OCI-LY1 (cell line): ENCODE measurements around the gene ACTR3.

Experiments used
- EZH2 ChIP-seq: fragments of 200-600 bp; sonication (generic), shearing (Covaris generic); IDR thresholded peaks from 2 replicates; pipeline ENCODE4 v1.8.0; 2017; ENCODE audit warnings: borderline replicate concordance, mixed run types, mild to moderate bottlenecking, antibody characterized with exemption, low read length, moderate library complexity, mixed read lengths
- TF ChIP-seq, protein P1 (sequence below): fragments of 200-600 bp; sonication (generic), shearing (Covaris generic); IDR thresholded peaks from 2 replicates; pipeline ENCODE4 v1.5.1; 2017; ENCODE audit warnings: mild to moderate bottlenecking, antibody characterized with exemption, low read length, moderate library complexity, mixed read lengths

DNA sequence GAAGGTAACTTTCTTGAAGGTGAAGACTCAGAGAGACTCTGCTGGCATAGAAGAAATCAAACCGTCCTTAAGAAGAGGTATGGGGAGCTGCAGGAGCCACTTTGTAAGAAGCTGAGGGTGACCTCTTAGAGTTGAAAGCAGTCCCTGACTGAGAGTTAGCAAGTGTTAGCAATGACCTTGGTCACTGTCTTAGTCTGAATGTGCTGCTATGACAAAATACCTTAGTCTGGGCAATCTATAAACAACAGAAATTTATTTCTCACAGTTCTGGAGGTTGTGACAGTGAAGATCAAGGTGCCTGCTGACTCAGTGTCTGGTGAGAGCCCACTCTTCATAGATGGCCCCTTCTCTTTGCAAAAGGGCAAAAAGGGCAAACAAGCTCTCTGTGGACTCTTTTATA is 35.7 kb upstream of the ACTR3 start:
- TF ChIP-seq, protein P1, sequence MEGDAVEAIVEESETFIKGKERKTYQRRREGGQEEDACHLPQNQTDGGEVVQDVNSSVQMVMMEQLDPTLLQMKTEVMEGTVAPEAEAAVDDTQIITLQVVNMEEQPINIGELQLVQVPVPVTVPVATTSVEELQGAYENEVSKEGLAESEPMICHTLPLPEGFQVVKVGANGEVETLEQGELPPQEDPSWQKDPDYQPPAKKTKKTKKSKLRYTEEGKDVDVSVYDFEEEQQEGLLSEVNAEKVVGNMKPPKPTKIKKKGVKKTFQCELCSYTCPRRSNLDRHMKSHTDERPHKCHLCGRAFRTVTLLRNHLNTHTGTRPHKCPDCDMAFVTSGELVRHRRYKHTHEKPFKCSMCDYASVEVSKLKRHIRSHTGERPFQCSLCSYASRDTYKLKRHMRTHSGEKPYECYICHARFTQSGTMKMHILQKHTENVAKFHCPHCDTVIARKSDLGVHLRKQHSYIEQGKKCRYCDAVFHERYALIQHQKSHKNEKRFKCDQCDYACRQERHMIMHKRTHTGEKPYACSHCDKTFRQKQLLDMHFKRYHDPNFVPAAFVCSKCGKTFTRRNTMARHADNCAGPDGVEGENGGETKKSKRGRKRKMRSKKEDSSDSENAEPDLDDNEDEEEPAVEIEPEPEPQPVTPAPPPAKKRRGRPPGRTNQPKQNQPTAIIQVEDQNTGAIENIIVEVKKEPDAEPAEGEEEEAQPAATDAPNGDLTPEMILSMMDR, result no peak
- no peak for TF ChIP-seq EZH2
